K562 (cell line): ENCODE results near the gene HSPA6. TPM values are rescaled to one million over a fixed set of nuclear protein-coding genes. Genes with fewer than 3 reads are reported as not detected.

Source experiments
- CREM ChIP-seq: IDR thresholded peaks from 2 replicates; pipeline ENCODE4 v1.6.1; 2014; ENCODE audit warnings: antibody characterized with exemption, low read depth
- CTBP1 ChIP-seq: fragments of 450-650 bp; IDR thresholded peaks from 2 replicates; pipeline ENCODE4 v1.6.1; 2016; ENCODE audit warnings: borderline replicate concordance
- FOXP4 ChIP-seq: sonication (generic); formaldehyde crosslinking; IDR thresholded peaks from 2 replicates; pipeline ENCODE4 v1.8.0; 2022; ENCODE audit warnings: mild to moderate bottlenecking, missing genetic modification reagents, borderline replicate concordance
- GATAD2A ChIP-seq: fragments of 450-650 bp; IDR thresholded peaks from 2 replicates; pipeline ENCODE4 v1.6.1; 2017
- KLF6 ChIP-seq: fragments of 250-450 bp; sonication (Bioruptor Pico); IDR thresholded peaks from 2 replicates; pipeline ENCODE4 v1.4.0; 2020; ENCODE audit warnings: mild to moderate bottlenecking, moderate library complexity, borderline replicate concordance
- NFIC ChIP-seq: fragments of 450-650 bp; IDR thresholded peaks from 2 replicates; pipeline ENCODE4 v1.6.1; 2017; ENCODE audit warnings: mild to moderate bottlenecking, inconsistent platforms
- PKNOX1 ChIP-seq: fragments of 450-650 bp; IDR thresholded peaks from 2 replicates; pipeline ENCODE4 v1.6.1; 2016
- ZBTB11 ChIP-seq, 3 experiments: fragments of 200-800 bp in 1 of 3; fragments of 250-450 bp in 1 of 3; fragments of 450-650 bp in 1 of 3; sonication (Bioruptor Pico) in 1 of 3; sonication (Bioruptor generic) in 1 of 3; formaldehyde crosslinking in 1 of 3; IDR thresholded peaks; 2 replicates each; pipeline versions ENCODE4 v1.6.1 to v1.8.0; 2016 to 2022; ENCODE audit warnings: mild to moderate bottlenecking in 2 of 3, missing genetic modification characterization in 2 of 3, missing compliant biosample characterization in 1 of 3, moderate library complexity in 1 of 3
- ZFX ChIP-seq: sonication (generic); formaldehyde crosslinking; IDR thresholded peaks from 2 replicates; pipeline ENCODE4 v1.8.0; 2022; ENCODE audit warnings: mild to moderate bottlenecking, missing genetic modification reagents, moderate library complexity
- ZNF318 ChIP-seq, 2 experiments: fragments of 450-650 bp; IDR thresholded peaks; 2 replicates each; pipeline ENCODE4 v1.6.1; 2016; ENCODE audit warnings: mild to moderate bottlenecking in 2 of 2, borderline replicate concordance in 1 of 2, low read depth in 1 of 2, moderate library complexity in 1 of 2
- polyA plus RNA-seq, 8 experiments: library from polyadenylated mRNA; depleted of rRNA in 4 of 8; stranded (reverse) in 5 of 8; unstranded in 3 of 8; fragments of >200 nt; fragmentation: Nextera tagmentation in 2 of 8; fragmentation: Illumina TruSeq in 1 of 8; extraction: Ambion mirVana in 2 of 8; extraction: Trizol in 1 of 8; gene quantifications; 2 replicates each; pipeline versions ENCODE4 v1.2.1 to v1.2.3, GENCODE V29; 2011 to 2014; ENCODE audit warnings: inconsistent platforms in 1 of 8, missing spikeins in 1 of 8
- total RNA-seq, 7 experiments: library from RNA; depleted of rRNA in 6 of 7; stranded (reverse); fragments of >200 nt in 6 of 7; fragmentation: Illumina TruSeq in 2 of 7; extraction: Trizol in 2 of 7; gene quantifications; 2 replicates each; pipeline versions ENCODE4 v1.2.1 to v1.2.3, GENCODE V29; 2011 to 2021; ENCODE audit warnings: low replicate concordance in 1 of 7

HSPA6 gene
- total and polyA plus RNA-seq, 9 of the 15 experiments (the other 6 are each of a cell fraction or from before 2014, with no cell fraction given) = 0.15 to 10.0 (median 2.4) TPM

- TF ChIP-seq ZNF318 (IDR thresholded peaks at IDR 0.05; ENCODE audit: borderline replicate concordance in 1 of 2, low read depth in 1 of 2) (peak in 1 of 2 experiments; percentile 81; a peak in 2 of 4 replicates), CREM (peak; percentile 78), ZBTB11 (CRISPR knock-in tag; IDR thresholded peaks at IDR 0.05) (peak in 1 of 3 experiments; percentile 44; a peak in 1 of 6 replicates), CTBP1 (peak; percentile 73; the same call in 1 of the 2 replicates), PKNOX1 (peak; percentile 37), KLF6 (peak; percentile 69; the same call in 1 of the 2 replicates), FOXP4 (CRISPR knock-in tag) (0 out of 2 replicates have a peak, but pooled peaks have one; percentile 49), ZFX (CRISPR knock-in tag) (peak; percentile 82), GATAD2A (0 out of 2 replicates have a peak, but pooled peaks have one; percentile 62), NFIC (peak; percentile 84)
Measured at GRCh38 chr1:161539731-161540569, 15.6 kb downstream of the HSPA6 start (continued).
